GM18526 (cell line): Measurements from ENCODE around the gene CIB4.

Source experiments
- POLR2A ChIP-seq: IDR thresholded peaks from 3 replicates; pipeline ENCODE4 v1.6.1; 2011; ENCODE audit not compliant: insufficient read length; ENCODE audit errors: extremely low read depth

The CIB4 gene

DNA sequence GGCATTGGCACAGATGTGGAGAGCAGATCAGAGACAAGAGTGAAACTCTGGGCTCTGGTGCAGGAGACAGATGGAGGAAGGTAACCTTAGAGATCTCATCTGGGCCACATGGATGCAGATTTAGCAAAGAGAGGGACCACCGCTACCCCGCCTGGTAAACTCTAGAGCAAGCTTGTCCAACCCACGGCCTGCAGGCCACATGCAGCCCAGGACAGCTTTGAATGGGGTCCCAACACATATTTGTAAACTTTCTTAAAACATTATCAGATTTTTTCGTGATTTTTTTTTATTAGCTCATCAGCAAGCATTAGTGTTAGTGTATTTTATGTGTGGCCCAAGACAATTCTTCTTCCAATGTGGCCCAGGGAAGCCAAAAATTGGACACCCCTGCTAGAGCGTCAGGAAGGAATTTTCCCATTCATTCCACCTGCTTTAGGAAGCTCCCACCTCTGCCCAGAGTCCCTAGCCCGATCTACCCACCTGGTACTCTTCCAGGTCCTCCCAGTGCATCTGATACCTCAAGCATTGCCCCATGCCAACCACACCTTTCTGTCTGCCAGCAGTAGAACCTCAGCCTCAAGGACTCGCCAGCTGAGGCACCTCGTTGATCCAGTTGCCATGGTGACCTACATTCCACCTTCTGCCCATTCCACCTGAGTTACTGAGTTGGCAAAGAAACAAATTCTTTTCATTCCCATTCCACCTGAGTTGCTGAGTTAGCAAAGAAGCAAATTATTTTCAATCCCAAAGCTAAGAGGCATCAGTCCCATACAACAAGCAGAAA lies at the start of gene CIB4:
Gene CIB4 (minus strand): TSS at position 586 of the 784 bp plus-strand sequence. CDS start 52 bp downstream, at position 534.
- no peak for TF ChIP-seq POLR2A

DNA sequence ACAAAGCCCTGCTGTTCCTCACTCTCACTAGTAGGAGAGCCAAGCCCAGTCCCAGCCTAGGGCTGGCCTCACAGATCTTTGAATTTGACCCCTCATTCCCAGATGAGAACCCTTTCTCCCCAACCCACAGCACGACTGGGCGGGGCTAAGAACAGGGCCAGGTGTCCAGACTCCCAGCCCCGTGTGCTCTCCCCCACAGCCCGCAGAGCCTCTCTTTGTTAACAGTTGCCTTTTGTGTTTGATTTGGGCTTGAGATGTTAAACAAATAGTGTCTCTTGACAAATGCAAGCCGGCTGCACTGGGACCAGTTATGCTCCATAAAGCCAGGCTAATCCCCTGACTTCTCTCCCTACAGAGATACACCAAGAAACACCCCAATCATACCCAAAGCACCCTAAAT lies 46.6 kb upstream of the CIB4 start:
- TF ChIP-seq POLR2A, result no peak

DNA sequence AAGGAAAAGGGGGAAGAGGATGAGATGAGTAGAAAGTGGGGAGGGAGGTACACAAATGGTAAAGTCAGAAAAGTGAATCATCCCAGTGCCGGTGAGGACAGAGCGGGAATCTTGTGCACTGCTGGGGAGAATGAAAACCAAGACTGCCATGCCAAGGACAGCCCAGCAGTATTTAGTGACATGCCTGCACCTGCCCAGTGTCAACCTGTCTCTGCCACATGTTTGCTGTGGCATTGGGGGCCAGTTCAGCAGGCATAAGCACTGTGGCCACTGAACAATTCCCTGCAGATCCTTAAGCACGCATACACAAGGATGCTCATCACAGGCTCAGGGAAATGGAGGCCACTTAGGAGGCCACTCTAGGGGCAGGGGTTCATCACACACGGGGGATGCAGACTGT lies 46.2 kb upstream of the CIB4 start:
- TF ChIP-seq POLR2A, result no peak

DNA sequence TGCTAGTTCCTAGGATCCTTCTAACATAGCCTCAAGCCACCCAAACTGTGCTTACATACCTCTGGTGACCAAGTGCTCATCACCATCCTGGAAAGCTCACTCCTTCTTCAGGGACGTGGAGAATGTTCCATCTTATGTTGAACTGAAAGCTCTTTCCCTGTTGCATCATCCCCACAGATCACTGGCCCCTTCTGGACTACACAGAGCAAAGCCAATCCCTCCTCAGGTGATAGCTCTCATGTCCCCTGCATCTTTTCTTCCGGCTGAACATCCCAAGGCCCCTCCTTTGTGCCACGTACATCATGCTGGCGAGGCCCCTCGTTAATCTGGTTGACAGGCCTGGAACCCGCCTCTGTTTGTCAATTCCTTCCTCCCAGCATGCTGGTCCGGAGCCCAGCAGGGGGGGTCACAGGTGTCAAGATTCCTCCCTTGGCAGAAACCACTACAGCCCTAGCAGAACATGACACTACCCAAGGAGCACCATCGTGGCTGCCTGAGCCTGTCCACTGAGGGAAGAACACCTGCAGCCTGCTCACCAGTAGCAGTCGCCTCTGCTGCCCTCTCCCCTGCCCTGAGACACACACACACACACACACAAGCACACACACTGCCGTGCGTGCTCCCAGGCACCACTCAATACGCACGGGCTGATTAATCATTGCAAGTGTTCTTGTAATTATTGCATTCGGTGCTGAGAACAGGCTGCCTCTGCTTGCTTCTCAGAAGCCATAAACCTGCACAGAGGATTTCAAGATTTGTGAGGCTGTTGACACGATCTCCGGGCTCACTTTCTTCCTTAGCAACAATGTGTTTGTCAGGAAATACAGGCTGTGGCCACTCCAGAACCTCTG lies 45.0 kb upstream of the CIB4 start:
- no peak for TF ChIP-seq POLR2A

DNA sequence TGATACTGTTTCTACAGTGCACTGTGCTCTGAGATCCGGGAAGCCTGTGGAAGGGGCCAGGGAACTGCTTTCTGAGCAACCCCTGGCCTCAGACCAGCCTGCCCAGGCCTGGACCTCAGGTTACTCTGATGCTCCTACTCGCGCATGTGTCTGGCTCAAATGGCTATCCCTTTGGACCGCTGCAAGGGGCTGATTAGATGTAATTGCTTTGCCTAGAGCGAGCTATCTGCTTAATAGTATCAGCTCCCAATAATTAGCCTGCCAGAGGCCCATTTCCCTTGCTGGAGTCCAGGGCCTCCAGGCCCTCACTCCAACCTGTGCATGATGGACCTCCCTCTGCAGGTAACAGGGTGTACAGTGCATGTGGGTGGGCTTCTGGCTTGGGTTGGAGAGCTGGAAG lies 44.2 kb upstream of the CIB4 start:
- no peak for TF ChIP-seq POLR2A

DNA sequence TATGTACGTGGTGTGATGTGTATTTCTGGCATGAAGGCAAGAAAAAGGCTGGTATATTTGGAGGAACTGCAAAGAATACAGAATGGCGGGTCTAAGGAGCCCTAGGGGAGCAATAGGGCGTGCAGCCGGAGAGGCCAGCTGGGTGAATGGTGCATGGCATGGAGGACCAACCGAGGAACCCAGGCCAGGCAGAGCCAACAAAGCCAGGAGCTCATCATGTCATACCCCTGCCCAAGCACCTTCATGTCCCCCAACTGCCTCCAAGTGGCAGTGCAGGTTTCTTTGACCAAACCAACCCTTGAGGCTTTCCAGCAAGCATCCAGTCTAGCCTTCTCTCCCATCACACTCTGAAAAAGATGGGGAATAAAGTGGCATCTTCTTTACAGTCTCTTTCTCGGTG lies 42.4 kb upstream of the CIB4 start:
- TF ChIP-seq POLR2A, result no peak

DNA sequence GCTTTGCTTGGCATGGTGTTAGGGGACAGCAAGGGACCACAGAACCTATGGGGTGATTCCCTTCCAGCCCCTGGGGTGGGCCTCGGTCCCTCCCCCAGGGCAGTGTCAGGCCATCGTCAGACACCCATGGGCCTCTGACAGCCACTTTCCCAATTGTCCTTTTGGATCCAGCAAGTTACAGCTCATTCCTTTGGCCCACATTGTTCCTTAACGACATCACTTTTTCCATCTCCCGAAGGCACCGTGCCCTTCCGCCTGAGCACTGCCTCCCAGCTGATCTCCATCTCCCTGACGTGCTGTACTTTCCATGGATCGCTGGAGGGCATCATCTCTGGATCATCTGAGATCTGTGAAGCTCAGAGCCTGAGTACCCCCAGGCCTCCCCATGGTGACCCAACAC lies 41.0 kb upstream of the CIB4 start:
- TF ChIP-seq POLR2A, result no peak

DNA sequence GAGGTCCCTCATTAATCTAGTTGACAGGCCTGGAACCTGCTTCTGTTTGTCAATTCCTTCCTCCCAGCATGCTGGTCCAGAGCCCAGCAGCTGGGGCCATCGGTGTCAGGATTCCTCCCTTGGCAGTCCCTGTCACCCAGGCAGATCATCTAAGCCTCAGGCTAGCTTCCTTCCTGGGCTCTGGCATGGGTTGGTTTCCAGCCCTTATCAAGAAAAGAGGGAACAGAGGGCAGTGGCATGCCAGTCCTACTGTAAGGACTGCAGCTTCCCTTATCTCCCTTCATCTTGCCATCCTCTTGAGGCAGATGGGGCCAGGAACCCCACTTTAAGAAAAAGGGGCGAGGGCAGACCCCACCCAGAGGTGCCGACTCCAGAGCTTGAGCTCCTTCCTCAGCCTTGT lies 40.5 kb upstream of the CIB4 start:
- no peak for TF ChIP-seq POLR2A

DNA sequence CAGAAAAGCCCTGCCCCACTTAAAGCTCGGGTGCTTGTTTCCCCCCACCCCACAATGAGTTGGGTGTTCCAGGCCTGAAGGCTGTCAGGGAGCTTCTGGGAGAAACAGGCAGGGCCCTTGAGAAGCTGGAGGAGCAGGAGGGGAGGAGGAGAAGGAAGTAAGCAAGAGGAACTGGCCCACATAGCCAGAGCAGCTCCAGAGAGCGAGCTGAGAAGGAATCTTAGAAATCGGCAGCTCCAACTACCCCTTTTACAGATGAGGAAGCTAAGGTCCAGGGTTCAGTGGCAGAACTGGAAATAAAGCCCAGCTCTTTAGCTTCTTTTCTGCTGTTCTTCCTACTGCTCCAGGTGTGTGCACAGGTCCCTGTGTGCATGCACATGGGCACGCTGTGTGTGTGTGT lies 38.7 kb upstream of the CIB4 start:
- TF ChIP-seq POLR2A, result no peak

DNA sequence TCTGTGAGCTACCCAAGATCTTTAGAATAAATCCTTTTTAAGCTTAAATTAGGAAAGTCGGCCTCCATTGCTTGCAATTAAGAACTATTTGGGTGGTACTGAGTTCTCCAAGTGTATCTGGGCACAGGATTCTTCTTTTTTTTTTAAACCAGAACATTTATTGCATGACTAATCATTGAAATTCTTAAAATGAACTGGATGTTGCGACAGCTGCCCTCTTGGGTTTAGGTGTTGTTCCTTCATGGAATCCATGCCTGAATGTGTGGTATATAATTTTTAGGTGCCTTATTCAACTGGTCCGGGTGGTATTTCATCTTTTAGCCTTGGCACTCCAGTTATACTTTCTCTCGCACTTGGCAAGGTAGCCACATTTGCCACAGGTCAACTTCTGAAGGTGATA lies 36.9 kb upstream of the CIB4 start:
- TF ChIP-seq POLR2A, result no peak

DNA sequence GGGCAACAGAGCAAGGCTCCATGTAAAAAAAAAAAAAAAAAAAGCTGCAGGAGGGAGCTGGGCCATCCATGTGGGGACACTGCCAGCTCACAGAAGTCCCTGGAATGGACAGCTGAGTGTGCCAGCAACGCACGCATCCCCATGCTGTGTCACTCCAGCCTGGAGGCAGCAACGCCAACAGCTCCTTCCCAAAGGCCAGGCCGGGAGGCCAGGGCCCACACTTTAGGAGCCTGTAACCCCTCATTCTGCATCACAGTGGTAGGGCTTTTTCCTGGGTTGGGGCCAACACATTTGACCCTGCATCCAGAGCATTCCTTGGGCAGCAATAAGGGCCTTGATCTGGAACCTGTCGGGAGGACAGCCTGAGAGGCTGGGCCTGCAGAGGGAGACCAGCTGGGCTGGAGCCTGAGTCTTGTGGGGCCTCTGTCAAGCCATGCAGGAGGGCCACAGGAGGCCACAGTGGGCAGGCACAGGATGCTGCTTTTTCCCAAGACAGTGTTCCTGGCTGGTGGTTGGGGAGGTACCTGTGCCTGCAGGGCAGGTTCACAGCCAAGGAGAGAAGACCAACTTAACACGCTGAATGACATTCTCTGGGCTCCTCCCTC lies 34.6 kb upstream of the CIB4 start:
- no peak for TF ChIP-seq POLR2A

DNA sequence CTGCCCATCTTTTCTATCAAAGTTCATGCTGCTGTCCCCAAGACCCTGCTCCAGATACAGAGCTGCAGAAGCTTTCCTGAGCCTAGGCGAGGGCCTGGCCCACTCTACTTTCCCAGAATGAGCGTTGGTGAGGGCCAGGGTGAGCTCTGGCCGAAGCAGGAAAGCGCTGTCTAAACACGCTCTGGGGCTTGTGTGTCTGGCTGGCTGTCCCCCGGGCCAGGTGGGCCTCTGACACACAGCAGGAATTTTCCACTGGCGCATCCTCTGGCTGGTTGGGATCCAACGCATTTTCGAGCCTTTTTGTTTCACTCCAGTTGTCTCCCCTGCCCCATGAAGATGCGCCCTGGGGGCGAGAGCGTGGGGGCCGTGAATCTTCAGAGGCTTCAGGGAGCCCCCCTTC lies 33.6 kb upstream of the CIB4 start:
- no peak for TF ChIP-seq POLR2A

DNA sequence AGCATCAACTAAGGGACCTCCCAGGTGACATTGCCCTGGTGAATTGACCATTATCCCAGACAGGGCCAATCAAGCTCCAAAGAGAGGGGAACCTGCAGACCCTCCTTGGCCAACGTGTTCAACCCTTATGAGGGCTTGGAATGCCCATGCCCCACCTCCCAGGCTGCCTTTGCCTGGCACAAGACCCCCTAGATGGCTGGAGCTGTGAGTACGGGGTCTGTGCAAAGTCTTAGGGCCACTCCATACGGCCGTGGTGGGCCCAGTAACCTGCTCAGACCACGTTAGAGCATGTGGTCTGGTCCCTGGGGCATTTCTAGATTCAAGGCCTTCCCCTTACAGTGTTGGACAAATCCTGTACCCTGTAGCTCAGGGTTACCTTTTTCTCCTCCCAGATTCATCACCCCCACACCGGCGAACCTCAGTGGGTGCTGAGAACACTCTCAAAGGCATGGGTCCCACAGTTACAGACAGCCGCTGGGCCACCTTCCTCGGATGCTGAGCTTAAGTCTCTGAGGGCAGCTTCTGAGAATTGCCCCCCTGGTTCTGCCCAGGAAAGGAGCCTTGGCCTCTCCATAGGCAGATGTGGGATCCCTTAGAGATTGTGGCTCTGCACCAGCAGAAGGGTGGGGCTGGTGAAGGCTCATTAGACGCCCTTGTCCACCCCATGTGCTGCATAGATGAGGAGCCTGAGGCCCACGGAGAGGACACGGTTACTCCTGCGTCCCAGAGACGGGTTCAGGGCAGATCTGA lies 33.0 kb upstream of the CIB4 start:
- TF ChIP-seq POLR2A, result no peak

DNA sequence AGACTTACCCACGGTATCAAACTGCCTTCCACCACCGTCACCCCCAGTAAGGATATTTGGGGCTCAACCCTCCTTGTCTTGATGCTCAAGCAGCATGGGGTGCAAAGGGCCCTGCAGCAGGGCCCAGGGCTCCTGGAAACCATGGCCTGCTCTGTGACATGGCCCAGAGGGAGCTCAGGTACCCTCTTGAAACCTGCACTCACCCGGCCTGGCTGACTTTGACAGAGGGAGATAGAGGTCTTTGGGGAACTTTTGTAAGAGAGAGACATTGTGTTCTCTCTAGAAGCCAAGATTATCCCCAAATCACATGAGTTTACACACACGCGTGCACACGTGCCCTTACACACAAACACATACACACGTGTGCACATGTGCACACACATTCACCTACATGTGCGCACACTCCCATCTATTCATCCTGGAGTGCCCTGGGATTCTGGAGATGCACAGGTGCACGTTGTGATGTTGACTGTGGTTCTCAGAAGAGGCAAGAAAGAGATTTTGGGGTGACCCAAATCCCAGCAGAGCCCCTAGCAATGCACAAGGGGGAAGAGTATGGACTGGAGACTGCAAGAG lies 31.7 kb upstream of the CIB4 start:
- no peak for TF ChIP-seq POLR2A
